Activated T-helper 1 cell treated with anti-CD3 and anti-CD28 coated beads, Interleukin-2, amount 50 U/mL, for 16 hours (primary cell): ENCODE results near the gene ABHD3.
"Not testable (repeated sequence)": the region's sequence is repeated elsewhere in the genome, so short reads cannot be mapped to it uniquely, and the experiment has no call there.

Experiments used
- DNase-seq, 2 donors: peaks; one replicate each; pipeline ENCODE4 v3.0.0-alpha.2; 2020; ENCODE audit warnings: low read depth in 1 of 2, low spot score in 1 of 2

ABHD3 gene, protein sequence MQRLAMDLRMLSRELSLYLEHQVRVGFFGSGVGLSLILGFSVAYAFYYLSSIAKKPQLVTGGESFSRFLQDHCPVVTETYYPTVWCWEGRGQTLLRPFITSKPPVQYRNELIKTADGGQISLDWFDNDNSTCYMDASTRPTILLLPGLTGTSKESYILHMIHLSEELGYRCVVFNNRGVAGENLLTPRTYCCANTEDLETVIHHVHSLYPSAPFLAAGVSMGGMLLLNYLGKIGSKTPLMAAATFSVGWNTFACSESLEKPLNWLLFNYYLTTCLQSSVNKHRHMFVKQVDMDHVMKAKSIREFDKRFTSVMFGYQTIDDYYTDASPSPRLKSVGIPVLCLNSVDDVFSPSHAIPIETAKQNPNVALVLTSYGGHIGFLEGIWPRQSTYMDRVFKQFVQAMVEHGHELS

GRCh38 chr18:21704603-21705364 is at the start of gene ABHD3:
Gene ABHD3, minus strand, starts transcription at chr18:21704774. Its CDS starts 109 bp downstream, at chr18:21704665.
- DNase-seq: peak; percentile 83 to 90

DNA sequence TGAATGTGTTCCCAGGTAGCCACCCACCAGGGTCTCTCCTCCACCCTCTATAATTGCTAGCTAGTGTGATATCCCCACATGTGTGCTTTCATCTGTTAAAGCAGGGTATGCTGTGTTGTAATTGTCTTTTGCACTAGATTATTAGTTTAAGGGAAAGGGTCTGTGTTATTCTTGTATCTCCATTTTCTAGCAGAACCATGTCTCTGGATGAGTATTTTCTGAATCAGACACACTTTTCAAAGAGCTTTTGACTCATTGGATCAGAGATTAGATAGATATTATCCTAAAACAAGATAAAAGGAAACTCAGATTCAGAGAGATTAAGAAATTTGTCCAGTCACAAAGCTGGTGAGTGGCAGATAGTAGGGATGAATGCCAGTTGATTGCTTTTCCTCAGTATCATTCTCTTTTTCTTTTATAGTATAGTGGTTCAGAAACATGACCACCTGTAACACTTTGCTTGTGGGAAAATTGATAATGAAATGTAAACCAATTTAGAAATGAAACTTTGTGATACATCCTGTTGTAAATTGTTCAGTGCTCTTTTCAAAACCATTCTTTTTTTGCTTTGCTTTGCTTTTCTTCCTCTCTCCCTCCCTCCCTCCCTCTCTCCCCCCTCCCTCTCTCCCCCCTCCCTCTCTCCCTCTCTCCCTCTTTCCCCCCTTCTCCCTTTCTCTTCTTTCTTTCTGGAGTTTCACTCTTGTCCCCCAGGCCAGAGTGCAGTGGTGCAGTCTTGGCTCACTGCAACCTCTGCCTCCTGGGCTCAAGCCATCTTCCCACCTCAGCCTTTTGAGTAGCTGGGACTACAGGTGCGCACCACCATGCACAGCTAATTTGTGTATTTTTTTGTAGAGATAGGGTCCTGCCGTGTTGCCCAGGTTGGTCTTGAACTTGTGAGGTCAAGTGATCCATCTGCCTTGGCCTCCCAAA is 43.5 kb upstream of the ABHD3 start:
- DNase-seq: no peak

DNA sequence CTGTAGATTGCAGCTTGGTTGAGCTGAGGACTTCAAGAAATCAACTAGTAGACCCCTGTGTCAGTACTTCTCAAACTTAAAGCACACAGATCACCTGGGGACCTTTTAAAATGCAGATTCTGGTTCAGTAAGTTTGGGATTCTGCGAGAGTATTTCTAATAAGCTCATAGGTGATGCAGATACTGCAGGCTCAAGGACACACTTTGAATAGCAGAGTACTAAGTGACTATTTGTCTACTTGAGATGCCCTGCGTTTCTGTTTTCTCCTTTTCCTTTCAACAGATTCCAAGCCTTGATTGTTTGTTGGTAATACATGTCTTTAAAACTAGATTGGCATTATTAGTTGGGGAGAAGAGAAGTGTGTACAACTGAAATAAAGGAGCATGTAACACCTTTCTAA is 42.7 kb upstream of the ABHD3 start:
- DNase-seq: no peak

DNA sequence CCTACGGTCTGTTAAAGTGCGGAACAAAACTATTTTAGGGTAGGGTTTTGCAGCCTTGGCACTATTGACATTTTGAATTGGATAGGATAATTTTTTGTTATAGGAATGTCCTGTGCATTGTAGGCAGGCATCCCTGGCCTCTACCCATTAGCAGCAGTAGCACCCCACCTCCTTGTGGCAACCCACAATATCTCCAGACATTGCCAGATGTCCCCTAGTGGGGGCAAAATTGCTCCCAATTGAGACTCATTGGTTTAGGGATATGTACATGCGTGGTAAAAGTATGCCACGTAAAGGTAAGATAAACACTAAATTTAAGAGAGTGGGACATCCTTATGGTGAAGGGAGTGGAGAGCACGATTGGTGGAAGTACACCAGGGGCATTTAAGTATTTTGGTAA is 40.7 kb upstream of the ABHD3 start:
- DNase-seq: no peak

GRCh38 chr18:21743166-21743832 is 38.7 kb upstream of the ABHD3 start:
- no peak for DNase-seq

DNA sequence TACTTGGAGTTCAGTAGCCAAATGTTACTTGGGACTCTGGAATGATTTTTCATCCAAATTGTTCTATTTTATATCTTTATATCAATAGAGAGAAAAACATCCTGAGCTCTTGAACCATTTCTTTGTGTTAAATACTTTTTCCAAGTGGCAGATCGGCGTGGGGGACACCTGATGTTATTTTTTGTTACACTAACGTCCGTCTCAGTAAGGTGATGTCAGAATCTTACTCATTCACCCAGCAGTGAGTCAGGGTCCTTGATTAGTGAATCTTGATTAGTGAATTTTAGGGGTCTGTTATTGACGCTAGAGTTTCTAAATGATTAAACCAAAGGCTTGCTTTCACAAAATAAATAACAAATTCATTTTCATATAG is 37.7 kb upstream of the ABHD3 start:
- DNase-seq: no peak

DNA sequence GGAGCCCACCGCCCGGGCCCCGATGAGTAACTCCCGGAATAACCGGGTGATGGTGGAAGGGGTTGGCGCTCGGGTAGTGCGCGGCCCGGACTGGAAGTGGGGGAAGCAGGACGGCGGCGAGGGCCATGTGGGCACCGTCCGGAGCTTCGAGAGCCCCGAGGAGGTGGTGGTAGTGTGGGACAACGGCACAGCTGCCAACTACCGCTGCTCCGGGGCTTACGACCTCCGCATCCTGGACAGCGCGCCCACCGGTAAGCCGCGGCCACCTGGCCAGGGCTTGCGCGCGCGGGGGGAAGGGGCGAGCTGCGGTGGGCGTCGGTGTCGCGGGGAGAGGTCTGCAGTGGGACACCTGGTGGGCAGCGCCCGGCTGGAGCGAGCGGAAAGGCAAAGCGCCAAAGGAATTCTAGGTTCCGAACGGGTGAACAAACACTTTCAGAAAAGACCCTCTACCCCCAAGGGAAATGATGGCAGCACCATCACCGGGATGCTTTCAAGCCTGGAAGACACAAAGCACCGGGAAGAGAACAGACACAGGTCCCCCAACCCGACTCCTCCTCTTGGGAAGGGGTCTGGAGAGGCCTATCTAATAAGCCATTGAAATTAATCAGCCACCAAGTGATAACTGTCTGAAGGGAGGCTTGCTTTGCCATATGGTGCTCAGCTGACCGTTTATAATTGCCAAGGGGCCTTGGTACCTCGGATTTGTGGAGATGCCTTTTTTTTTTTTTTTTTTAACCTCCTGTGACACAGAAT is 37.2 kb upstream of the ABHD3 start:
- no peak for DNase-seq

DNA sequence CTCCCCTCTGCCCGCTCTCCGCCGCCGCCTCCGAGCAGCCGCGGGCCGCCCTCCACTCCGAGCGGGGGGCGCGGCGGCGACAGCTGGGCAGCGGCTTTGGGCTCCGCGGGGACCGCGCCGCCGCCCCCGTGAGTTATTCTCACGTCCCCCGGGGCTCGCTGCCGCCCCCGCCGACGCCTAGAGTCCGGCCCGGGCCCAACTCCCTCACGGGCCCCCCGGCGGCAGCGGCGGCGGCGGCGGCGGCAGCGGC is 36.7 kb upstream of the ABHD3 start:
- DNase-seq: peak in 1 of 2 donors; percentile 46

GRCh38 chr18:21740538-21741311 is 36.2 kb upstream of the ABHD3 start, which contains the start of gene MIB1:
Gene MIB1, plus strand, starts transcription at chr18:21740792. Its CDS starts 792 bp downstream, at chr18:21741584.
- DNase-seq: peak; percentile 97 to 98

DNA sequence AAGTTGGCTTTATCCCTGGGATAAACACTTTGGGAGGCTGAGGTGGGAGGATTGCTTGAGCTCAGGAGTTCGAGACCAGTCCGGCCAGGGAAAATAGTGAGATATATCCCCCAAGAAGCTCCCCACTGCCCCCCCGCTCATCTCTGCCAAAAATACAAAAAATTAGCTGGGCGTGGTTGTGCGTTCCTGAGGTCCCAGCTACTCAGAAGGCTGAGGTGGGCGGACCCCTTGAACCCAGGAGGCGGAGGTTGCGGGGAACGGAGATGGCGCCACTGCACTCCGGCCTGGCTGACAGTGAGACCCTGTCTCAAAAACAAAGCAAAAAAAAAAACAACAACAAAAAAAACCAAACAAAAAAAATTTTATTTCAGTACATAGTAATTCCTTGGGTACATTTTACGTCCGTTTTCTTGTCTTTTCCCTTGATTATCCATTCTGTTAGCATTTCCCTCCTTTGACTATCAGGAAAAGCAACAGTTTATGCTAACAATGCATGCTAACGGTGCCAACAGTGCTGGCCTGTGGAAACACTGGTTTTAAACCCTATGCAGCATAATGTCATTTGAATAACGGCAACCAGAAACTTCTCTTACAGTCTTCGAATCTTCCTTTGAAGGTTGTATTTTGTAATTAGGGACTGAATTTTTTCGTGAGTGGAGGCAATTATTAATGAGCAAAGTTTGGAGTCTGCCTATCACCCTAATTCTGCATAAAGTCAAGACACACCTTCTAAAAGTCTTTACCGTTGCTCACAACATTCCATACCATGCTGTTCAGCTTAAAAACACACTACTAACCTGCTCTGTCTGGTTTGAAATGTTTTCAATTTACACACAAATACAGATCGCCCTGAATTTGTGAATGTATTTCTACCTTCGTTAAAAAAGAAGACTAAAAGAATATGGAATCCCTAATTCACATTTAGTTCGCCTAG is 35.3 kb upstream of the ABHD3 start:
- DNase-seq: no peak

DNA sequence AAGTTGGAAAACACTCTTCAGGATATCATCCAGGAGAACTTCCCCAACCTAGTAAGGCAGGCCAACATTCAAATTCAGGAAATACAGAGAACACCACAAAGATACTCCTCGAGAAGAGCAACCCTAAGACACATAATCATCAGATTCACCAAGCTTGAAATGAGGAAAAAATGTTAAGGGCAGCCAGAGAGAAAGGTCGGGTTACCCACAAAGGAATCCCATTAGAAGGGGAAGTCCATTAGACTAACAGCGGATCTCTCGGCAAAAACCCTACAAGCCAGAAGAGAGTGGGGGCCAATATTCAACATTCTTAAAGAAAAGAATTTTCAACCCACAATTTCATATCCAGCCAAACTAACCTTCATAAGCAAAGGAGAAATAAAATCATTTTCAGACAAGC is 32.4 kb upstream of the ABHD3 start:
- DNase-seq: not testable (repeated sequence)

GRCh38 chr18:21735452-21736015 is 31.0 kb upstream of the ABHD3 start:
- peak; percentile 15 to 42 for DNase-seq

- DNase-seq: no peak
Measured at GRCh38 chr18:21733011-21733410, 28.4 kb upstream of the ABHD3 start.

DNA sequence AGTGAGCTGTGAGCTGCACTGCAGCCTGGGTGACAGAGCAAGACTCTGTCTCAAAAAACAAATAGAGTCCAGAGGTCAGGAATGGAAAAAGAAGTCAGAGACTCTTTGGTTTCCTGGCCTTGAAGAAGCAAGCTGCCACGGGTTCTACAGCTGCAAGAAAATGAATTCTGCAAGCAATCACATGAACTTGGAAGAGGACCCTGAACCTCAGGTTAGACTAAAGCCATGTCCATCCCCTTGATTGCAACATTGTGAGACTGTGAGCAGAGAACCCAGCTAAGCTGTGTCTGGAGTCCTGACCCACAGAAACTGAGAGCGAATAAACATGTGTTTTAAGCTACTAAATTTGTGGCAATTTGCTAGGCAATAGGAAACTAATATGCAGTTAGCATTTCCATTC is 23.1 kb upstream of the ABHD3 start:
- DNase-seq: no peak

DNA sequence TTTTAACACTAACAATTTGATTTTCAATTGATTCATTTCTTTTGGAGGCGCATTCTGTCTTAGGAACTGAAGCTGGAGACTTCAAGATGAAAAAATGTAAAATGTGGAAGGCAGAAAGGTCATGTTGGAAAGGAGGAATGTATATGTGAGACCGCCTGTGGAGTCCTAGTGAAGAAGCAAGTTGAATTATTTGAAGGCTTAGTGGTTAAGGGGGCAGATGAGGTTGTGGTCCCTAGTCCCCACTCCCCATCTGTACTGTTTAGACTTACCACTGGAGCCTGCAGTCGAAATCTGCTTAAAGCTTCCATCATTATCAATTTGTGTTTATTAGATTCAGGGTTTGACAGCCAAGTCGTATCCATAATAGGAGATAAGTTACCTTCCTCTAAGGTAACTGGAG is 20.6 kb upstream of the ABHD3 start:
- no peak for DNase-seq

- DNase-seq: no peak
Measured at GRCh38 chr18:21722687-21723086, 18.1 kb upstream of the ABHD3 start.

GRCh38 chr18:21714474-21714873 is 9.9 kb upstream of the ABHD3 start:
- DNase-seq: no peak

DNA sequence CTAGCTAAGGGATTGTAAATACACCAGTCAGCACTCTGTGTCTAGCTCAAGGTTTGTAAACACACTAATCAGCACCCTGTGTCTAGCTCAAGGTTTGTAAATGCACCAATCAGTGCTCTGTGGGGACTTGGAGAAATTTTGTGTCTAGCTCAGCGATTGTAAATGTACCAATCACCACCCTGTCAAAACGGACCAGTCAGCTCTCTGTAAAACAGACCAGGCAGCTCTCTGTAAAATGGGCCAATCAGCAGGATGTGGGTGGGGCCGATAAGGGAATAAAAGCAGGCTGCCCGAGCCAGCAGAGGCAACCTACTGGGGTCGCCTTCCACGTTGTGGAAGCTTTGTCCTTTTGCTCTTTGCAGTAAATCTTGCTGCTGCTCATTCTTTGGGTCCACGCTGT is 2.6 kb upstream of the ABHD3 start:
- DNase-seq: not testable (repeated sequence)
